ENCODE results near the gene SPRED1. TPM values are rescaled to one million over a fixed set of nuclear protein-coding genes. Genes with fewer than 3 reads are reported as not detected.

Gene SPRED1
- total and polyA plus RNA-seq, 10 of the 15 experiments (the other 5 are each of a cell fraction or from before 2014, with no cell fraction given), result 0.08 to 2.6 (median 0.22) TPM

- TF ChIP-seq ELK1 (IDR thresholded peaks at IDR 0.05; ENCODE audit: low read depth, low read length) (no peak), SMAD5 (IDR thresholded peaks at IDR 0.05; ENCODE audit: low read depth) (no peak), RELA (IDR thresholded peaks at IDR 0.05; ENCODE audit: borderline replicate concordance, partially characterized antibody) (no peak), IRF4 (IDR thresholded peaks at IDR 0.05; ENCODE audit: low read depth, low read length) (no peak)
Observed at GRCh38 chr15:38263996-38264395, 11.4 kb downstream of the SPRED1 start (continued).

GRCh38 chr15:38266247-38266986 is 13.8 kb downstream of the SPRED1 start:
- no peak for FAIRE-seq
- H4K20me1 ChIP-seq (ENCODE audit: control insufficient read depth, insufficient read depth), result no peaks in the 10 kb centered on the region
- H3K9ac ChIP-seq (ENCODE audit: control insufficient read depth, insufficient read depth, low read length), result no peak overlapping the region
- H3K4me3 ChIP-seq, result no peak overlapping the region
- no peaks in the 10 kb centered on the region for H3K36me3 ChIP-seq (ENCODE audit: control insufficient read depth in 2 of 2, insufficient read depth in 2 of 2, low read length in 1 of 2)
- no peak overlapping the region for H2AFZ ChIP-seq (ENCODE audit: control insufficient read depth, low read depth, low read length)
- no peak for ATAC-seq
- no peak overlapping the region for H3K27ac ChIP-seq (ENCODE audit: control insufficient read depth, insufficient read depth)
- no peaks in the 10 kb centered on the region for H3K9me3 ChIP-seq (replicated peaks; ENCODE audit: control insufficient read depth, insufficient read depth, low read length)
- 22% methylated on average over 7 of the region's 7 CpGs for WGBS (ENCODE audit: insufficient coverage, insufficient replicate concordance, low lambda C conversion rate, missing lambda C conversion rate)
- no peak overlapping the region for H3K4me2 ChIP-seq (ENCODE audit: control insufficient read depth, insufficient read depth)
- no peaks in the 10 kb centered on the region; the same call in 1 of the 2 replicates for H3K79me2 ChIP-seq (ENCODE audit: control insufficient read depth, insufficient read depth, low read length)
- BruUV-seq (replicated peaks), result no TSS peak
- CTCF ChIA-PET, result interaction anchor here (0.9 to 1.1 kb wide), 2 partner anchors 120 to 424 kb away, joined by 3 to 4 read pairs; no protein-coding TSS in a partner anchor
- no peak for DNase-seq (ENCODE audit: low read depth, low spot score)
- in situ Hi-C loops (cut with MboI), result no loop called here
- RAD21 ChIA-PET (ENCODE audit: unreplicated experiment), result no interaction called here
- no peaks in the 10 kb centered on the region for H3K4me1 ChIP-seq (ENCODE audit: control insufficient read depth, insufficient read depth, low read length)
- SMC1A ChIA-PET (ENCODE audit: uncharacterized antibody, unreplicated experiment), result interaction anchor here (0.5 to 2.1 kb wide), 7 partner anchors 9 to 145 kb away, joined by 3 to 9 read pairs (median 5); no protein-coding TSS in a partner anchor
- POLR2A ChIA-PET, result interaction anchor here (0.6 kb wide), 1 partner anchor 1575 kb away, joined by 9 read pairs; no protein-coding TSS in a partner anchor
- intact Hi-C loops (cut with micrococcal nuclease; ENCODE audit: unreplicated experiment), result no loop called here
- no peaks in the 10 kb centered on the region for H3K27me3 ChIP-seq (replicated peaks in 1 of 2; ENCODE audit: control insufficient read depth in 2 of 2, insufficient read depth in 2 of 2, low read length in 1 of 2)
- no peak for TF ChIP-seq PRDM15 (CRISPR knock-in tag; IDR thresholded peaks at IDR 0.05)
- no peak for TF ChIP-seq BMI1 (IDR thresholded peaks at IDR 0.05; ENCODE audit: borderline replicate concordance)
- TF ChIP-seq ZNF217 (IDR thresholded peaks at IDR 0.05), result no peak
- no peak for TF ChIP-seq SIN3A (IDR thresholded peaks at IDR 0.05; ENCODE audit: low read depth, low read length)
- no peak for TF ChIP-seq ZBTB33 (IDR thresholded peaks at IDR 0.05)
- TF ChIP-seq BHLHE40 (IDR thresholded peaks at IDR 0.05; ENCODE audit: borderline replicate concordance in 1 of 2, low read depth in 2 of 2, low read length in 1 of 2), result no peak
- TF ChIP-seq STAT1 (conservative IDR thresholded peaks at IDR 0.05), result no peak
- TF ChIP-seq NR2C1 (IDR thresholded peaks at IDR 0.05), result no peak
- TF ChIP-seq ZSCAN29 (IDR thresholded peaks at IDR 0.05), result no peak
- TF ChIP-seq CBX3 (IDR thresholded peaks at IDR 0.05; ENCODE audit: borderline replicate concordance, low read depth), result no peak
- no peak for TF ChIP-seq MYB (IDR thresholded peaks at IDR 0.05; ENCODE audit: borderline replicate concordance, low read depth, low read length)
- no peak for TF ChIP-seq SIX5 (IDR thresholded peaks at IDR 0.05; ENCODE audit: low read depth, low read length, severe bottlenecking)
